Osteocyte (in vitro differentiated cells): ENCODE data around the gene MOGAT3. TPM values are rescaled to one million over a fixed set of nuclear protein-coding genes. Genes with fewer than 3 reads are reported as not detected.

Source experiments
- DNase-seq: peaks from one replicate; pipeline ENCODE4 v3.0.0; 2021; ENCODE audit warnings: mixed read lengths; ENCODE audit not compliant: unreplicated experiment; ENCODE audit errors: extremely low spot score
- H3K27ac Mint-ChIP-seq: one replicate; pipeline ENCODE4 v1.8.0; 2021; ENCODE audit warnings: mild to moderate bottlenecking, mixed read lengths; ENCODE audit not compliant: unreplicated experiment
- H3K27me3 Mint-ChIP-seq: one replicate; pipeline ENCODE4 v1.8.0; 2021; ENCODE audit warnings: mixed read lengths; ENCODE audit not compliant: unreplicated experiment
- H3K36me3 Mint-ChIP-seq: one replicate; pipeline ENCODE4 v1.8.0; 2021; ENCODE audit warnings: mixed read lengths; ENCODE audit not compliant: unreplicated experiment
- H3K4me1 Mint-ChIP-seq: one replicate; pipeline ENCODE4 v1.8.0; 2021; ENCODE audit warnings: mixed read lengths; ENCODE audit not compliant: unreplicated experiment
- H3K4me3 Mint-ChIP-seq: one replicate; pipeline ENCODE4 v1.8.0; 2021; ENCODE audit warnings: mild to moderate bottlenecking, moderate library complexity, mixed read lengths; ENCODE audit not compliant: unreplicated experiment
- H3K9me3 Mint-ChIP-seq: one replicate; pipeline ENCODE4 v1.8.0; 2021; ENCODE audit warnings: mixed read lengths; ENCODE audit not compliant: unreplicated experiment
- CTCF ChIP-seq: fragments of 200-600 bp; sonication (generic); IDR thresholded peaks from 2 replicates; pipeline ENCODE4 v1.5.0; 2021; ENCODE audit warnings: antibody characterized with exemption, mild to moderate bottlenecking, moderate library complexity
- total RNA-seq: library from RNA; stranded (reverse); gene quantifications from 2 replicates; pipeline ENCODE4 v1.2.1, GENCODE V29; 2021

Gene MOGAT3
- total RNA-seq, 1 donor from 2014 or later: not detected

- no peak overlapping the region for H3K4me3 Mint-ChIP-seq
- H3K36me3 Mint-ChIP-seq: no peaks in the 10 kb centered on the region
- H3K27me3 Mint-ChIP-seq: peaks cover 78% of the 10 kb centered on the region
- no peak for DNase-seq
- H3K27ac Mint-ChIP-seq: no peak overlapping the region
- no peak for TF ChIP-seq CTCF
- peaks cover 60% of the 10 kb centered on the region for H3K4me1 Mint-ChIP-seq
- H3K9me3 Mint-ChIP-seq: no peaks in the 10 kb centered on the region
These were observed 31.6 kb downstream of the MOGAT3 start for GRCh38 chr7:101169110-101169837.

GRCh38 chr7:101168412-101169049 is 32.3 kb downstream of the MOGAT3 start:
- Mint-ChIP-seq H3K27me3 (peaks cover 73% of the 10 kb centered on the region), H3K36me3 (no peaks in the 10 kb centered on the region), H3K9me3 (no peaks in the 10 kb centered on the region), H3K4me3 (no peak overlapping the region), H3K4me1 (peaks cover 57% of the 10 kb centered on the region), H3K27ac (no peak overlapping the region)
- no peak for DNase-seq
- TF ChIP-seq CTCF: no peak

GRCh38 chr7:101167645-101168411 is 33.0 kb downstream of the MOGAT3 start:
- no peak for DNase-seq
- Mint-ChIP-seq H3K27ac (no peak overlapping the region), H3K4me3 (no peak overlapping the region), H3K27me3 (peaks cover 73% of the 10 kb centered on the region), H3K4me1 (peaks cover 53% of the 10 kb centered on the region), H3K9me3 (no peaks in the 10 kb centered on the region), H3K36me3 (no peaks in the 10 kb centered on the region)
- no peak for TF ChIP-seq CTCF

- Mint-ChIP-seq H3K27ac (no peak overlapping the region), H3K4me3 (no peak overlapping the region), H3K27me3 (peaks cover 71% of the 10 kb centered on the region), H3K9me3 (no peaks in the 10 kb centered on the region), H3K36me3 (no peaks in the 10 kb centered on the region), H3K4me1 (peaks cover 54% of the 10 kb centered on the region)
- DNase-seq: no peak
- no peak for TF ChIP-seq CTCF
These were observed 33.8 kb downstream of the MOGAT3 start for GRCh38 chr7:101166909-101167644.
